ENCODE measurements around the gene NTF4. TPM values are rescaled to one million over a fixed set of nuclear protein-coding genes. Genes with fewer than 3 reads are reported as not detected.

The NTF4 gene, protein sequence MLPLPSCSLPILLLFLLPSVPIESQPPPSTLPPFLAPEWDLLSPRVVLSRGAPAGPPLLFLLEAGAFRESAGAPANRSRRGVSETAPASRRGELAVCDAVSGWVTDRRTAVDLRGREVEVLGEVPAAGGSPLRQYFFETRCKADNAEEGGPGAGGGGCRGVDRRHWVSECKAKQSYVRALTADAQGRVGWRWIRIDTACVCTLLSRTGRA
- total RNA-seq, result not detected
- long read RNA-seq, result 0 reads

DNA sequence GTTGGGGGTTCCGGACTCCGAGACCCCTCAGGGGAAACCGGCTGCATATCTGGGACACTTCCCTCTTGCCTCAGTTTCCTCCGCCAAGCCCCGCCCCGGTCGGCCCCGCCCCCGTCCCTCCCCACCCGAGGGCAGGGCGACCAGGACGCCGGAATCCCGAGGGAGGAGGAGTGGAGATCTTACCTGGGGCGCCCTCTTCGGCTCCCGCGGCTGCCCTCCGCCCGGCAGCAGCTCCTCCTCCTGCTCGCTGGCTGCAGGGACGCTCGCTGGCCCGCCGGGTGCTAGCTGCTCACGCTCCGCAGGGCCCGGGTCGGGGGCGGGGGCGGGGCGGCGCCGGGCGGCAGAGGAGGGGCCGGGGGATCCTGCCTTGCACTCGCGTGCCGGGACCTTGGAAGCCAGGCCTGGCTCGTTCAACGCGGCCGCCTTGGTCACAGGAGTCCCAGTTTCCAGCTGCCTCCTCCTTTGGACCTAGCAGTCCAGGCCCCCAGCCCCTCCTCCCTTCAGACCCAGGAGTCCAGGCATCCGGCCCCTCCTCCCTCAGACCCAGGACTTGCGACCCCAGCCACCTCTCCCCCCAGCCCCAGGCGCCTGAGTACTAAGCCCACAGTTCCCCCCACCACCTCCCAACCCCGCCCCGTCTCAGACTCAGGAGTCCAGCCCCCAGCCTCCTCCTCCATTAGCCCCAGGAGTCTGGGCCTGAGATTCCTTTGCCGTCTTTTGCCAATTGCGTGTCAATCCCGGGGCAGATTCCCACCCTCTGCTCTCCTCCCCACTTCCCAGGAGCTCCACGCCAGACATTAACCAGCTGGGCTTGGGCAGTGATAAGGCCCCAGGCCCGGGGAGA, at the start of gene NTF4:
TSS of gene NTF4 (minus strand) at position 51 of the 844 bp plus-strand sequence. CDS start 2,821 bp downstream, outside the sequence.
- ATAC-seq (peak; percentile 20), DNase-seq (ENCODE audit: missing footprints) (no peak)
- intact Hi-C loops (cut with DNase I), result no loop called here

GRCh38 chr19:49113762-49114629, 49.4 kb upstream of the NTF4 start, which contains the start of gene LIN7B:
Gene LIN7B, plus strand, starts transcription at chr19:49114370. Its CDS starts 35 bp downstream, at chr19:49114405.
- DNase-seq (ENCODE audit: missing footprints) (peak; percentile 87), ATAC-seq (peak; percentile 63)
- intact Hi-C loops (cut with DNase I), result no loop called here

DNA sequence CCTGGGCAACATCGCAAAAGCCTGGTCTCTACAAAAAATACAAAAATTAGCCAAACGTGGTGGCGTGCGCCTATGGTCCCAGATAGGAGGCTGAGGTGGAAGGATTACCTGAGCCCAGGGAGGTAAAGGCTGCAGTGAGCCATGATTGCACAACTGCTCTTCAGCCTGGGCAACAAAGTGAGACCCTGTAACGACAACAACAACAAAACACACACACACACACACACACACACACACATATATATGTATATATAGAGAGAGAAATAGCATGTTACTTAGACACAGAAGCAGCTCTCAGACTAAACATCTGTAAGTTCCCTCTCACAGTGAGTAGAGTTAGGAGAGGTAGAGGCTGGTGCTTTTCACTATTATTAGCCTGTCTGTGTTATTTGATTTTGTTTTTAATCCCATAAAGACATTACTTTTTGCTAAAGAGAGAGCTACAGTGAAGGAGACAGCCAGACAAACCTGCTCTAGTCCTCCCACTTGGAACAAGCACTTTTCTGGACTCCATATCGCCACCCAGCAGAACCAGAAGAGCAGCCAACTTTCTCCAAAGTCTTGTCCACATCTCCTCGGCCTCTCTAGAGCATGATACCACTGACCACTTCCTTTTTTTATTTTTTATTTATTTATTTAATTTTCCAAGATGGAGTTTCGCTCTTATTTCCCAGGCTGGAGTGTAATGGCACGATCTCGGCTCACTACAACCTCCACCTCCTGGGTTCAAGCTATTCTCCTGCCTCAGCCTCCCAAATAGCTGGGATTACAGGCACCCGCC, 46.8 kb upstream of the NTF4 start:
- intact Hi-C loops (cut with DNase I), result no loop called here
- no peak for DNase-seq (ENCODE audit: missing footprints)
- no peak for ATAC-seq

DNA sequence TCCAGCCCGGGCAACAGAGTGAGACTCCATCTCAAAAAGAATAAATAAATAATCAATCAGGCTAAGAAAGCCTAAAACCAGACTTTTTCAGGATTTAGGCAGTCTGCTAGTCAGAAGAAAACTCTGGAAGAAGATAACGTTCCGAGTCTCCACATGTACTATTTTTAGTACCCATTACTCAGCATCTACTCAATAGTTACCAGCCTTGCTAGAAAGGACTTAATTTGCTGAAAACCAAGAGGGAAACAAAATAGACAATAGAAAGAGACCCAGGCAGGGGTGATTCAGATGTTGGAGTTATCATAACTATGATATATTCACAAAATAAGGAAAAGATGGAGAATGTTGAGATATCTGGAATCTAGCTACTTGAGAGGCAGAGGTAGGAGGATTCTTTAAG, 45.9 kb upstream of the NTF4 start:
- ATAC-seq, result no peak
- no peak for DNase-seq (ENCODE audit: missing footprints)

DNA sequence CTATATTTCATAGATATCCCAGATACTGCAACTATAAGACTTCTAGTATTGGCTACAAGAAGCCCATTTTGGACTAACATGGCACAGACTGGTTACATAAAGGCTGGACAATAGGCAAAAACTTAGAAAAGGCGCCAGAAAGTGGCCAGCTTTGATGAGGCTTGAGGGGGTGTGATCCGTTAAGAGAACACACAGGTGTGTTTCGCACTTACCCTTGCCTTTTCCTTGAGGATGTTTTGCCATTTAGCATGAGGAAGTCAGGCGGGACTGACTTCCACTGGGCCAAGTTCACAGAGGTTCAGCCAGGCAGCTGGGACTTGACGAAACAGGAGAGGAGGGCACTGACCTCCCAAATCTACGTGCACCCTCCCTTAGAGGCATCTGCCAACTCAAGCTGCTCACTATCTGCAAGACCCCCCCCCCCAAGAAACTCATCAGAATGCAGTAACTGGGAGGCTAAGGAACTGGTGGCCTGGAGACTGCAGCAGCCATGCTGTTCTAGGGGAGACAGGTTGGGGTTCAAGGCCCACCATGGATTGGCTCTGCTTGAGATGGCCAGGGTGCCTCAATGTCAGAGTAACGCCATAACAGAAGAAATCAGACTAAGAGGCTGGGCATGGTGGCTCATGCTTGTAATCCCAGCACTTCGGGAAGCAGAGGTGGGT, 45.1 kb upstream of the NTF4 start:
- intact Hi-C loops (cut with DNase I), result no loop called here
- ATAC-seq (no peak), DNase-seq (ENCODE audit: missing footprints) (no peak)

More for the DNA sequence above, 45.9 kb upstream of the NTF4 start:
- intact Hi-C loops (cut with DNase I), result no loop called here

DNA sequence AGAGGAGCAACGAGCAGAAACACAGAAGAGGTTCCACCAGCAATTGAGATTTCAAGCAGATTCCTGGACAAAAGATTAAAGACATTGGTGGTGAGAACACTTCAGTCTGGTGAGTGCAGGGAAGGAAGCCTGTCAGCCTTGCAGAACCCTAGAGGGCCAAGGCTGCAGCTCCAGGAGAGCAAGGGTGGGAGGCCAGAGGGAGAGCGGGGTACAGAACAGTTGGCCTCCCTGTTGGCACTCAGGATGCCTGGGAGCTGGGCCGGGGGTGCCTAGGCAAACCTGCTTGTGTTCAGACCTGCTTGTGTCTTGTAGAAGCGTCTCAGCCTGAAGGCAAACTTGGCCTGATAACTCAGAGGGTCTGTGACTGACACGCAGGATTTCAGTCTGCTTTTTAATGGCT, 44.4 kb upstream of the NTF4 start:
- intact Hi-C loops (cut with DNase I), result no loop called here
- no peak for DNase-seq (ENCODE audit: missing footprints)
- no peak for ATAC-seq

DNA sequence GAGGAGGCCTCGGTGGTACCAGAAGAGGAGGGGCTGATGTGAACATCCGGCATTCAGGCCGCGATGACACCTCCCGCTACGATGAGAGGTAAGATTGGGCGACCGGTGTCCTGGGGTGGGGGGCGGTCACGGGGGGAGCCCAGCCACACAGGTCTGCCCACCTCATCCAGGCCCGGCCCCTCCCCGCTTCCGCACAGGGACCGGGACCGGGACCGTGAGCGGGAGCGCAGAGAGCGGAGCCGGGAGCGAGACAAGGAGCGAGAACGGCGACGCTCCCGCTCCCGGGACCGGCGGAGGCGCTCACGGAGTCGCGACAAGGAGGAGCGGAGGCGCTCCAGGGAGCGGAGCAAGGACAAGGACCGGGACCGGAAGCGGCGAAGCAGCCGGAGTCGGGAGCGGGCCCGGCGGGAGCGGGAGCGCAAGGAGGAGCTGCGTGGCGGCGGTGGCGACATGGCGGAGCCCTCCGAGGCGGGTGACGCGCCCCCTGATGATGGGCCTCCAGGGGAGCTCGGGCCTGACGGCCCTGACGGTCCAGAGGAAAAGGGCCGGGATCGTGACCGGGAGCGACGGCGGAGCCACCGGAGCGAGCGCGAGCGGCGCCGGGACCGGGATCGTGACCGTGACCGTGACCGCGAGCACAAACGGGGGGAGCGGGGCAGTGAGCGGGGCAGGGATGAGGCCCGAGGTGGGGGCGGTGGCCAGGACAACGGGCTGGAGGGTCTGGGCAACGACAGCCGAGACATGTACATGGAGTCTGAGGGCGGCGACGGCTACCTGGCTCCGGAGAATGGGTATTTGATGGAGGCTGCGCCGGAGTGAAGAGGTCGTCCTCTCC, 43.2 kb upstream of the NTF4 start:
- DNase-seq (ENCODE audit: missing footprints), result no peak
- no peak for ATAC-seq
- intact Hi-C loops (cut with DNase I), result no loop called here

GRCh38 chr19:49106648-49107135, 42.1 kb upstream of the NTF4 start:
- ATAC-seq (no peak), DNase-seq (ENCODE audit: missing footprints) (peak; percentile 83)
- intact Hi-C loops (cut with DNase I), result no loop called here

- DNase-seq (ENCODE audit: missing footprints), result no peak
- intact Hi-C loops (cut with DNase I), result no loop called here
- peak; percentile 23 for ATAC-seq
These were observed 39.7 kb upstream of the NTF4 start for GRCh38 chr19:49104229-49104864.

- no peak for DNase-seq (ENCODE audit: missing footprints)
- intact Hi-C loops (cut with DNase I), result no loop called here
- ATAC-seq, result no peak
These were observed 38.9 kb upstream of the NTF4 start for GRCh38 chr19:49103331-49104085.

DNA sequence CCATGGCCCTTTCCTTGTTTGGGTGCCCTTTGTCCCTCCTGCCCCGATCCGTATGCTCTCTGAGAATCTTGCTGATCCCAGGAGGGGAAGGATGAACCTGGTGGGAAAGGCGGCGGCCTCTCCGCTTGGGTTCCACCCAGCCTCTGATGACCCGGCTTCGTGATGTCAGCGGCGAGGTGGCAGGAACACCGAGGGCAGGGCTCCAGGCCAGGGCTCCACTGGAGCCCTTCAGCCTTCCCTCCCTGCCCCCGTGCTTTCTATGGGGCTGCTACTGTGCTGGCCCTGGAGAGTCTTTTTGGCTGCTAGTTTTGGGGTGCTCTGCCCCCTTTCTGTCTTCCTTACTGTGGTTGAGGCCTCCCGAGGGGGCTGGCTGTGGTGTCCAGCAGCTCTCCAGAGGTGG, 37.7 kb upstream of the NTF4 start:
- intact Hi-C loops (cut with DNase I), result no loop called here
- ATAC-seq, result no peak
- DNase-seq (ENCODE audit: missing footprints), result no peak

DNA sequence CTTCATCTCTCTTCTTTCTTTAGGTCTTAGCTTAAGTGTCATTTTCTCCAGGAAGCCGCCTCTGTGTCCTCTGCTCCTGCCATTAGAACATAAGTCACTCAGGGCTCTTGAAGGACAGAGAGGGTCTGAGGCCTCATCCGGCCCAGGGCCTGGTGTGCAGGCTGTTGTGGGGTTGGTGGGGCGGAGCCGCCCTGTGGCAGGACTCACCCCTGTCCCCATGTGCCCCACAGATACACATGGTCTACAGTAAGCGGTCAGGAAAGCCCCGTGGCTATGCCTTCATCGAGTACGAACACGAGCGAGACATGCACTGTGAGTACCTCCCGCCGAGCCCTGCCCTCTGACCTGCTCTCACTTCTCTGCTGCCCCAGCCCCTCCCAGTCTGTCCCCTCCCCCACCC, 36.5 kb upstream of the NTF4 start:
- intact Hi-C loops (cut with DNase I), result no loop called here
- no peak for ATAC-seq
- no peak for DNase-seq (ENCODE audit: missing footprints)

DNA sequence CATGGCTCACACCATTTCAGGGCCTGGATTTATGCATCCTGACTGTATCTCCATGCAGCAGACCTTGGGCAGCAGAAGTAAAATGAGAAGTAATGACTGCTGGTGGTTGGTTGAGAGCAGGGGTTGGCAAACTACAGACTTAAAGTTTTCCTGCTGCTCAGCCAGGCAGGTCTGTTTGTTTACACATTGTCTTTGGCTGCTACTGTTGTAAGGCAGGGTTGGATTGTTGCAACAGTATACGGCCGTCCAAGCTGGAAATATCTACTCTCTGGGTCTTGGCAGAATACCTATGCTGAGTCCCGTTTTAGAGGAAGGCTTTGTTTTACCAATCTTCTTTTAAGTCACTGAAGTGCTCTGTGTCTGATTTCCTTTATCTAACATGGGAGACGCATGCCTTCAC, 34.2 kb upstream of the NTF4 start:
- ATAC-seq (no peak), DNase-seq (ENCODE audit: missing footprints) (no peak)
- intact Hi-C loops (cut with DNase I), result loop anchor here (5.0 kb wide), 2 partner anchors 49 to 99 kb away; no protein-coding TSS in a partner anchor

DNA sequence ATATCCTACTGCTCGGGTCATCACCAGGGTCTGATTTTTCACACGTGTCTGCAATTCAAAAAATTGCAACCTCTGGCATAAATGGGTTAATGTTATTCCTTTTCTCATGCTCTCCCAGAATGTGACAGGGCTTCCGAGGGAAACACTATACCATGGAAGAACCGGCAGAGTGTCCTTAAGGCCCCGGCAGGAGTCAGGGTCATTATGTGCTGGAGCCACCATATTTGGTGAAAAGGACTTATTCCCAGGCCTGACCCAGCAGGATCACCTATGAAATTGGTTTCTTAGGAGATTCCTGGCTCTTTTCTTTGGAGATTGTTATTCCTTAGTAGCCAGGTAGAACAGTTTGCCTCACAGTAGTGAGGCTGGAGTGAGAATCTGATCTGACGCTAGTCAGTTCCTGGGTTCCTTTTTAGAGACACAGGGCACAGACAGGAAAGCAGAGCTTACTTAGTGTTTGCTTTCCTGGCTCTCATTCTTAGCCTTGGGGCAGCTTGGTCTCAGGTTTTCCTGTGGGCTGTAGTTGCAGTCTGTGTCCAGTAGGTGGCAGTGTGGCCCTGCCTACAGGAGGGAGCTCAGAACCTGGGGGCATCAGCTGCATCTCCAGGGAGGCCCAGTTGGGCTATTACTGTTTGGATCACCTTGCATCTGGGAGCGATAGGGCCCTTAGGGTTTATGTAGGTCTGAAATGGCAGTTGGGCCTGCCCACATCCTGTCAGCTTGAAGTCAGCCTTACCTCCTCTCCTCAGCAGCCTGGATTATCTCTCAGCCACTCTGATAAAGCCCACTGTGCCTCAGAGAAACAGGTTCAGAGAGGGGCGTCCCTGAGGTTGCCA, 33.1 kb upstream of the NTF4 start:
- ATAC-seq, result peak; percentile 65
- intact Hi-C loops (cut with DNase I), result loop anchor here (5.0 kb wide), 2 partner anchors 50 to 100 kb away; no protein-coding TSS in a partner anchor
- no peak for DNase-seq (ENCODE audit: missing footprints)
